Nephron progenitor cell (in vitro differentiated cells): Measurements from ENCODE around the gene HBA2.

ENCODE experiments used
- DNase-seq: peaks from one replicate; pipeline ENCODE4 v3.0.0; 2021
- H3K27ac Mint-ChIP-seq: 2 replicates; pipeline ENCODE4 v1.8.0; 2021; ENCODE audit warnings: mild to moderate bottlenecking, moderate library complexity, mixed read lengths
- H3K27me3 Mint-ChIP-seq: 2 replicates; pipeline ENCODE4 v1.8.0; 2021; ENCODE audit warnings: mild to moderate bottlenecking, low read depth, mixed read lengths; ENCODE audit not compliant: poor library complexity
- H3K36me3 Mint-ChIP-seq: 2 replicates; pipeline ENCODE4 v1.8.0; 2021; ENCODE audit warnings: low read depth, mixed read lengths
- H3K4me1 Mint-ChIP-seq: 2 replicates; pipeline ENCODE4 v1.8.0; 2021; ENCODE audit warnings: mixed read lengths
- H3K4me3 Mint-ChIP-seq: 2 replicates; pipeline ENCODE4 v1.8.0; 2021; ENCODE audit warnings: mild to moderate bottlenecking, moderate library complexity, mixed read lengths
- H3K9me3 Mint-ChIP-seq: 2 replicates; pipeline ENCODE4 v1.8.0; 2021; ENCODE audit warnings: mild to moderate bottlenecking, moderate library complexity, mixed read lengths
- TF ChIP-seq, protein P1 (sequence below): fragments of 200-600 bp; sonication (generic); IDR thresholded peaks from 2 replicates; pipeline ENCODE4 v1.5.0; 2021; ENCODE audit warnings: antibody characterized with exemption

HBA2 gene

GRCh38 chr16:177394-177822 lies 4.7 kb downstream of the HBA2 start:
- TF ChIP-seq, protein P1, sequence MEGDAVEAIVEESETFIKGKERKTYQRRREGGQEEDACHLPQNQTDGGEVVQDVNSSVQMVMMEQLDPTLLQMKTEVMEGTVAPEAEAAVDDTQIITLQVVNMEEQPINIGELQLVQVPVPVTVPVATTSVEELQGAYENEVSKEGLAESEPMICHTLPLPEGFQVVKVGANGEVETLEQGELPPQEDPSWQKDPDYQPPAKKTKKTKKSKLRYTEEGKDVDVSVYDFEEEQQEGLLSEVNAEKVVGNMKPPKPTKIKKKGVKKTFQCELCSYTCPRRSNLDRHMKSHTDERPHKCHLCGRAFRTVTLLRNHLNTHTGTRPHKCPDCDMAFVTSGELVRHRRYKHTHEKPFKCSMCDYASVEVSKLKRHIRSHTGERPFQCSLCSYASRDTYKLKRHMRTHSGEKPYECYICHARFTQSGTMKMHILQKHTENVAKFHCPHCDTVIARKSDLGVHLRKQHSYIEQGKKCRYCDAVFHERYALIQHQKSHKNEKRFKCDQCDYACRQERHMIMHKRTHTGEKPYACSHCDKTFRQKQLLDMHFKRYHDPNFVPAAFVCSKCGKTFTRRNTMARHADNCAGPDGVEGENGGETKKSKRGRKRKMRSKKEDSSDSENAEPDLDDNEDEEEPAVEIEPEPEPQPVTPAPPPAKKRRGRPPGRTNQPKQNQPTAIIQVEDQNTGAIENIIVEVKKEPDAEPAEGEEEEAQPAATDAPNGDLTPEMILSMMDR = no peak
- H3K9me3 Mint-ChIP-seq = no peaks in the 10 kb centered on the region
- H3K27ac Mint-ChIP-seq = no peak overlapping the region
- H3K4me1 Mint-ChIP-seq = no peaks in the 10 kb centered on the region
- H3K4me3 Mint-ChIP-seq = peak overlapping the region; percentile 45
- no peaks in the 10 kb centered on the region for H3K36me3 Mint-ChIP-seq
- peaks cover 66% of the 10 kb centered on the region for H3K27me3 Mint-ChIP-seq
- DNase-seq = no peak

- H3K27ac Mint-ChIP-seq = no peak overlapping the region
- H3K4me1 Mint-ChIP-seq = no peaks in the 10 kb centered on the region
- DNase-seq = no peak
- no peak overlapping the region for H3K4me3 Mint-ChIP-seq
- H3K9me3 Mint-ChIP-seq = no peaks in the 10 kb centered on the region
- H3K36me3 Mint-ChIP-seq = peaks cover 4% of the 10 kb centered on the region
- peaks cover 66% of the 10 kb centered on the region for H3K27me3 Mint-ChIP-seq
- TF ChIP-seq, protein P1 = no peak
Observed at GRCh38 chr16:177981-178667, 5.4 kb downstream of the HBA2 start.

DNA sequence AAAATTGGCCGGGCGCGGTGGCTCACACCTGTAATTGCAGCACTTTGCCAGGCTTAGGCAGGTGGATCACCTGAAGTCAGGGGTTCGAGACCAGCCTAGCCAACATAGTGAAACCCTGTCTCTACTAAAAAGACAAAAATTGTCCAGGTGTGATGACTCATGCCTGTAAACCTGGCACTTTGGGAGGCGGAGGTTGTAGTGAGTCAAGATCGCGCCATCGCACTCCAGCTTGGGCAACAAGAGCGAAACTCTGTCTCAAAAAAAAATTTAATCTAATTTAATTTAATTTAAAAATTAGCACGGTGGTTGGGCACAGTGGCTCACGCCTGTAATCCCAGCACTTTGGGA lies 6.0 kb downstream of the HBA2 start:
- DNase-seq = no peak
- Mint-ChIP-seq H3K27ac (no peak overlapping the region), H3K4me1 (no peaks in the 10 kb centered on the region), H3K27me3 (peaks cover 60% of the 10 kb centered on the region), H3K36me3 (peaks cover 5% of the 10 kb centered on the region), H3K4me3 (no peak overlapping the region), H3K9me3 (no peaks in the 10 kb centered on the region)
- TF ChIP-seq, protein P1 = no peak

DNA sequence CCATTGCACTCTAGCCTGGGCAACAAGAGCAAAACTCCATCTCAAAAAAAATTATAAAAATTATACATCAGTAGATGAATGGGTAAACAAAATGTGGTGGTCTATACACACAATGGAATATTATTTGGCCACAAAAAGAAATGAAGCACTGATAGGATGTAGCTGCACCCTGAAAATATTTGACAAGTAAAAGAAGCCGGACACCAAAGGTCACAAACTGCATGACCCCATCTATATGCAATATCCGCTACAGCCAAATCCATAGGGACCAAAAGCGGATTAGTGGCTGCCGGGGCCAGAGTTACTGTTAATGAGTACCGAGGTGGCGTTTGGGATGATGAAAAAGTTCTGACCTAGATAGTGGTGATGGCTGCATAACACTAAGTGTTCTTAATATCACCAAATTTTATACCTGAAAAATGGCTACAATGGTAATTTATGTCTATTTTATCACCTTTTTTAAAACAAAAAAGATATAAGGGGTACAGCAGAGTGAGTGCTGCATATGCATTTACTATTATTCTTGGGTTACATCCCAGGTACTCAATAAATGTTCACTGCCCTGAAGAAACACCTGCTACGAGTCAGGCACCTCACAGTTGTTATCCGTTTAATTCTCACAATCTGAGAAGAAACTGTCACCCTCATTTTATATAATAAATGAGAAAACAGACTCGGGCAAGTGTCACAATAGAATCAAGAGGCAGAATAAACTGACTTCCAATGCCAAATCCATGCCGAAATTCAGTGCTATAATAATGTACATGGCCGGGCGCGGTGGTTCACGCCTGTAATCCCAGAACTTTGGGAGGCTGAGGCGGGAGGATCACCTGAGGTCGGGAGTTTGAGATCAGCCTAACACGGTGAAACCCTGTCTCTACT lies 6.8 kb downstream of the HBA2 start:
- peak overlapping the region; percentile 54 for H3K4me3 Mint-ChIP-seq
- TF ChIP-seq, protein P1 = no peak
- peaks cover 52% of the 10 kb centered on the region for H3K27me3 Mint-ChIP-seq
- no peaks in the 10 kb centered on the region for H3K9me3 Mint-ChIP-seq
- H3K36me3 Mint-ChIP-seq = peaks cover 6% of the 10 kb centered on the region
- DNase-seq = no peak
- no peaks in the 10 kb centered on the region for H3K4me1 Mint-ChIP-seq
- H3K27ac Mint-ChIP-seq = no peak overlapping the region

GRCh38 chr16:180101-180675 lies 7.5 kb downstream of the HBA2 start, which contains the start of gene HBQ1:
TSS of gene HBQ1 (plus strand) at chr16:180459. CDS start at chr16:180487, 28 bp downstream.
- H3K4me3 Mint-ChIP-seq = peak within 1 kb of the TSS; percentile 54
- peaks cover 12% of the 10 kb centered on the region for H3K36me3 Mint-ChIP-seq
- TF ChIP-seq, protein P1 = peak; percentile 26
- no peak within 1 kb of the TSS for H3K27ac Mint-ChIP-seq
- H3K9me3 Mint-ChIP-seq = no peaks in the 10 kb centered on the region
- no peaks in the 10 kb centered on the region for H3K4me1 Mint-ChIP-seq
- DNase-seq = peak; percentile 82
- H3K27me3 Mint-ChIP-seq = peaks cover 45% of the 10 kb centered on the region
